H1 (cell line): ENCODE data around the gene AK8. TPM values are rescaled to one million over a fixed set of nuclear protein-coding genes. Genes with fewer than 3 reads are reported as not detected.

ENCODE experiments used
- CTCF ChIA-PET: fragments of 300-600 bp; sonication (Branson Sonifier 250); formaldehyde crosslinking; loops from one replicate; lab custom pipeline; 2021; ENCODE audit not compliant: partially characterized antibody; lab: Charles Lee
- POLR2A ChIA-PET: fragments of 300-600 bp; sonication (Branson Sonifier 250); formaldehyde crosslinking; loops from one replicate; lab custom pipeline; 2021; ENCODE audit warnings: inconsistent platforms; ENCODE audit not compliant: partially characterized antibody; lab: Charles Lee
- DNase-seq, 2 experiments: peaks; one replicate each; pipeline versions ENCODE4 v3.0.0 to v3.0.0-alpha.2; 2010 to 2022; ENCODE audit warnings: low spot score in 2 of 2, low read depth in 1 of 2, mixed read lengths in 1 of 2
- FAIRE-seq: peaks from 2 replicates; lab custom pipeline; 2011; peaks lifted over from hg19 to GRCh38; lab: Jason Lieb, UNC
- H2AFZ ChIP-seq: 2 replicates; pipeline ENCODE4 v1.8.1; 2012; ENCODE audit warnings: low read length, inconsistent platforms
- H2AK5ac ChIP-seq: 2 replicates; pipeline ENCODE4 v1.6.1; 2013; ENCODE audit warnings: low read depth, low read length
- H2BK120ac ChIP-seq: replicated peaks from 2 replicates; pipeline ENCODE3; 2013; ENCODE audit warnings: low read depth, low read length, inconsistent platforms
- H2BK12ac ChIP-seq: 2 replicates; pipeline ENCODE4 v1.6.1; 2013; ENCODE audit warnings: low read depth, low read length
- H2BK15ac ChIP-seq: 2 replicates; pipeline ENCODE4 v1.6.1; 2013; ENCODE audit warnings: low read length
- H2BK20ac ChIP-seq: 2 replicates; pipeline ENCODE4 v1.6.1; 2013; ENCODE audit warnings: low read length
- H2BK5ac ChIP-seq: 2 replicates; pipeline ENCODE4 v1.6.1; 2013; ENCODE audit warnings: low read depth, low read length
- H3K14ac ChIP-seq: 2 replicates; pipeline ENCODE4 v1.6.1; 2013; ENCODE audit warnings: inconsistent platforms; ENCODE audit not compliant: insufficient read length
- H3K18ac ChIP-seq: 2 replicates; pipeline ENCODE4 v1.6.1; 2013; ENCODE audit warnings: low read length; ENCODE audit errors: extremely low read depth
- H3K23ac ChIP-seq: 2 replicates; pipeline ENCODE4 v1.6.1; 2013; ENCODE audit warnings: inconsistent platforms; ENCODE audit not compliant: insufficient read length
- H3K23me2 ChIP-seq: 2 replicates; pipeline ENCODE4 v1.6.1; 2013; ENCODE audit warnings: low read depth, low read length
- H3K27ac ChIP-seq: 2 replicates; pipeline ENCODE4 v1.6.1; 2011; ENCODE audit warnings: low read depth, low read length, inconsistent platforms
- H3K27me3 ChIP-seq, 4 experiments: replicated peaks in 1 of 4; 1 replicate in 1 of 4; 2 replicates in 3 of 4; pipeline versions ENCODE4 v1.6.1 to v1.8.1; 2011 to 2013; ENCODE audit warnings: low read length in 3 of 4, mild to moderate bottlenecking in 3 of 4, inconsistent platforms in 2 of 4, mixed read lengths in 2 of 4, moderate library complexity in 1 of 4; ENCODE audit not compliant: control insufficient read depth in 3 of 4, insufficient read depth in 3 of 4; ENCODE audit errors: extremely low read depth in 1 of 4
- H3K36me3 ChIP-seq, 4 experiments: 2 replicates each; pipeline versions ENCODE4 v1.6.1 to v1.8.1; 2011 to 2013; ENCODE audit warnings: mild to moderate bottlenecking in 4 of 4, low read length in 3 of 4, moderate library complexity in 2 of 4, control low read depth in 1 of 4, inconsistent platforms in 1 of 4; ENCODE audit not compliant: insufficient read depth in 4 of 4, control insufficient read depth in 2 of 4
- H3K4ac ChIP-seq: replicated peaks from 2 replicates; pipeline ENCODE3; 2013; ENCODE audit warnings: low read length, low read depth, mixed read lengths, inconsistent platforms; ENCODE audit not compliant: insufficient read length
- H3K4me1 ChIP-seq, 4 experiments: replicated peaks in 1 of 4; 1 replicate in 1 of 4; 2 replicates in 3 of 4; pipeline versions ENCODE4 v1.6.1 to v1.8.1; 2011 to 2013; ENCODE audit warnings: low read length in 3 of 4, inconsistent platforms in 2 of 4, mixed read lengths in 1 of 4; ENCODE audit not compliant: insufficient read depth in 4 of 4, control insufficient read depth in 3 of 4
- H3K4me2 ChIP-seq, 2 experiments: 2 replicates each; pipeline versions ENCODE4 v1.6.1 to v1.8.1; 2011 to 2013; ENCODE audit warnings: low read depth in 2 of 2, low read length in 2 of 2, control low read depth in 1 of 2, inconsistent platforms in 1 of 2, mild to moderate bottlenecking in 1 of 2; ENCODE audit not compliant: insufficient read depth in 1 of 2
- H3K4me3 ChIP-seq, 4 experiments: fragments of 200-600, 300-600 bp in 1 of 4; sonication (generic), shearing (Covaris generic), sonication (Bioruptor Twin) in 1 of 4; 2 replicates each; pipeline versions ENCODE4 v1.5.1 to v1.8.1; 2011 to 2016; ENCODE audit warnings: low read length in 4 of 4, low read depth in 3 of 4, control low read depth in 2 of 4, inconsistent platforms in 2 of 4, mild to moderate bottlenecking in 2 of 4, mixed read lengths in 1 of 4, moderate library complexity in 1 of 4; ENCODE audit not compliant: insufficient read depth in 2 of 4; ENCODE audit errors: extremely low read depth in 1 of 4
- H3K56ac ChIP-seq: replicated peaks from 2 replicates; pipeline ENCODE3; 2013; ENCODE audit warnings: low read depth, mild to moderate bottlenecking, mixed read lengths, low read length, inconsistent platforms; ENCODE audit not compliant: insufficient read length
- H3K79me1 ChIP-seq: 2 replicates; pipeline ENCODE4 v1.6.1; 2013; ENCODE audit warnings: low read depth, low read length, control low read depth
- H3K79me2 ChIP-seq, 2 experiments: 2 replicates each; pipeline versions ENCODE4 v1.6.1 to v1.8.1; 2012 to 2013; ENCODE audit warnings: low read length in 2 of 2, mild to moderate bottlenecking in 2 of 2, inconsistent platforms in 1 of 2; ENCODE audit not compliant: insufficient read depth in 2 of 2, control insufficient read depth in 1 of 2
- H3K9ac ChIP-seq, 4 experiments: replicated peaks in 1 of 4; 1 replicate in 1 of 4; 2 replicates in 3 of 4; pipeline versions ENCODE4 v1.6.1 to v1.8.1; 2011 to 2013; ENCODE audit warnings: low read depth in 3 of 4, low read length in 3 of 4, control low read depth in 2 of 4, mild to moderate bottlenecking in 2 of 4, moderate library complexity in 2 of 4, inconsistent platforms in 1 of 4; ENCODE audit errors: extremely low read depth in 1 of 4
- H3K9me3 ChIP-seq, 2 experiments: 2 replicates each; pipeline versions ENCODE4 v1.6.1 to v1.8.1; 2012 to 2013; ENCODE audit warnings: mild to moderate bottlenecking in 2 of 2, moderate library complexity in 2 of 2, control low read depth in 1 of 2, inconsistent platforms in 1 of 2, low read depth in 1 of 2, low read length in 1 of 2, mixed read lengths in 1 of 2; ENCODE audit not compliant: insufficient read depth in 2 of 2
- H4K20me1 ChIP-seq, 2 experiments: replicated peaks in 1 of 2; 2 replicates each; pipeline versions ENCODE3 to v1.8.1; 2011 to 2013; ENCODE audit warnings: inconsistent platforms in 2 of 2, low read length in 2 of 2, mild to moderate bottlenecking in 1 of 2; ENCODE audit not compliant: insufficient read depth in 2 of 2, control insufficient read depth in 1 of 2
- H4K5ac ChIP-seq: 2 replicates; pipeline ENCODE4 v1.6.1; 2013; ENCODE audit warnings: low read length, low read depth, mixed read lengths, inconsistent platforms; ENCODE audit not compliant: insufficient read length
- H4K8ac ChIP-seq: 2 replicates; pipeline ENCODE4 v1.8.0; 2013; ENCODE audit warnings: mild to moderate bottlenecking, moderate library complexity, low read length, inconsistent platforms; ENCODE audit not compliant: insufficient read depth; ENCODE audit errors: extremely low read depth
- H4K91ac ChIP-seq: replicated peaks from 2 replicates; pipeline ENCODE3; 2013; ENCODE audit warnings: low read length, mixed read lengths, inconsistent platforms; ENCODE audit not compliant: insufficient read length
- CTCF ChIP-seq, 3 experiments: IDR thresholded peaks; 1 replicate in 2 of 3; 2 replicates in 1 of 3; pipeline versions ENCODE4 v1.5.1 to v1.6.1; 2011; ENCODE audit warnings: low read length in 3 of 3, mild to moderate bottlenecking in 3 of 3, inconsistent platforms in 2 of 3, low read depth in 1 of 3, moderate library complexity in 1 of 3; ENCODE audit not compliant: insufficient read depth in 1 of 3; ENCODE audit errors: control extremely low read depth in 1 of 3
- RAD21 ChIP-seq, 2 experiments: IDR thresholded peaks in 1 of 2; conservative IDR thresholded peaks in 1 of 2; 2 replicates each; pipeline ENCODE4 v1.6.1; 2011; ENCODE audit warnings: low read depth in 2 of 2, low read length in 2 of 2, improper control_type of control experiment in 1 of 2, inconsistent platforms in 1 of 2, mild to moderate bottlenecking in 1 of 2, moderate library complexity in 1 of 2
- USF2 ChIP-seq: IDR thresholded peaks from 2 replicates; pipeline ENCODE4 v1.6.1; 2011; ENCODE audit warnings: low read length, improper control_type of control experiment
- WGBS, 2 experiments: shearing (Covaris generic) in 1 of 2; methylation state at CpG; one replicate each; pipeline versions ENCODE4 v1.1.6 to v1.1.7; 2013 to 2015; ENCODE audit warnings: low lambda C conversion rate in 2 of 2, mixed read lengths in 2 of 2, inconsistent platforms in 1 of 2, low coverage in 1 of 2, missing lambda C conversion rate in 1 of 2; ENCODE audit not compliant: insufficient replicate concordance in 2 of 2, insufficient coverage in 1 of 2, insufficient read length in 1 of 2; ENCODE audit errors: extremely low coverage in 1 of 2, missing lambda C conversion rate in 1 of 2; 5-methylcytosine and 5-hydroxymethylcytosine counted together
- polyA plus RNA-seq, 7 experiments: library from polyadenylated mRNA; depleted of rRNA in 3 of 7; stranded (reverse) in 5 of 7; unstranded in 2 of 7; fragments of >200 nt in 5 of 7; fragments of 200-250 nt in 2 of 7; gene quantifications; 1 replicate in 5 of 7; 2 replicates in 1 of 7; 4 replicates in 1 of 7; pipeline versions ENCODE4 v1.2.1 to v1.2.3, GENCODE V29; 2011 to 2013; ENCODE audit warnings: missing spikeins in 2 of 7, mixed read lengths in 2 of 7
- total RNA-seq: library from RNA; stranded (reverse); fragmentation: NEBNext Ultra II Directional; extraction: Animal tissue kit (Norgen Biotek cat#: 25700); gene quantifications from 2 replicates; pipeline ENCODE4 v1.2.1, GENCODE V29; 2021

The AK8 gene
- total and polyA plus RNA-seq, 2 of the 8 experiments (the other 6 are each of a cell fraction or from before 2014, with no cell fraction given) = 0.35 to 0.48 TPM

- ChIA-PET CTCF (interaction anchor here (0.7 to 3.2 kb wide), 22 partner anchors 11 to 222 kb away, joined by 3 to 29 read pairs (median 4); partner anchors contain the start of gene DDX31), POLR2A (interaction anchor here (1.3 kb wide), 2 partner anchors 105 to 130 kb away, joined by 3 read pairs; no protein-coding TSS in a partner anchor)
- H2BK15ac ChIP-seq = 0 out of 2 replicates have a peak overlapping the region, but pooled peaks have one; percentile 92
- H3K4me1 ChIP-seq = no peaks in the 10 kb centered on the region; a peak in 1 of 7 replicates
- H2BK5ac ChIP-seq = no peak overlapping the region
- no peak overlapping the region for H3K14ac ChIP-seq
- FAIRE-seq (no peak), DNase-seq (no peak)
- no peaks in the 10 kb centered on the region for H3K79me1 ChIP-seq
- H4K5ac ChIP-seq = no peak overlapping the region
- TF ChIP-seq USF2 (no peak), CTCF (IDR thresholded peaks at IDR 0.05; ENCODE audit: control extremely low read depth in 1 of 3, insufficient read depth in 1 of 3, low read depth in 1 of 3, low read length in 3 of 3) (peak; percentile 42 to 56 (median 43)), RAD21 (IDR thresholded peaks at IDR 0.05 in 1 of 2, conservative IDR thresholded peaks at IDR 0.05 in 1 of 2; ENCODE audit: low read depth in 2 of 2, low read length in 2 of 2) (peak; percentile 57 to 71)
- no peak overlapping the region for H3K23ac ChIP-seq
- H3K9ac ChIP-seq = no peak overlapping the region
- no peak overlapping the region for H2BK120ac ChIP-seq
- no peak overlapping the region for H4K91ac ChIP-seq
- no peak overlapping the region for H3K4me3 ChIP-seq
- H4K20me1 ChIP-seq = peaks cover 0 to 4% of the 10 kb centered on the region in 2 experiments
- peaks cover 3% of the 10 kb centered on the region; the same call in 1 of the 2 replicates for H3K23me2 ChIP-seq
- H3K79me2 ChIP-seq = no peaks in the 10 kb centered on the region
- H3K18ac ChIP-seq = no peak overlapping the region
- H3K27me3 ChIP-seq = peaks cover 0 to 46% (median 36%) of the 10 kb centered on the region in 4 experiments; a peak in 6 of 7 replicates
- peak overlapping the region; percentile 19 for H3K56ac ChIP-seq
- no peak overlapping the region for H3K27ac ChIP-seq
- H3K4me2 ChIP-seq = no peak overlapping the region
- no peak overlapping the region for H4K8ac ChIP-seq
- WGBS, 2 experiments = 84% methylated on average over 27 of the region's 27 CpGs; no CpG with 5 or more reads in 1 of the 2 experiments
- H3K9me3 ChIP-seq = no peaks in the 10 kb centered on the region
- 0 out of 2 replicates have a peak overlapping the region, but pooled peaks have one; percentile 27 for H2BK12ac ChIP-seq
- H2AFZ ChIP-seq = no peak overlapping the region
- H2AK5ac ChIP-seq = no peak overlapping the region; the same call in 1 of the 2 replicates
- no peaks in the 10 kb centered on the region for H3K36me3 ChIP-seq
- H2BK20ac ChIP-seq = no peak overlapping the region
- no peak overlapping the region for H3K4ac ChIP-seq
Measured at GRCh38 chr9:132798817-132799790, 79.0 kb downstream of the AK8 start.
